AG10803 (cell line): ENCODE measurements around the gene CCDC78.
"Not testable (repeated sequence)": the region's sequence is repeated elsewhere in the genome, so short reads cannot be mapped to it uniquely, and the experiment has no call there.

ENCODE experiments used
- DNase-seq: peaks from one replicate; pipeline ENCODE4 v3.0.0; 2010; ENCODE audit warnings: low read depth
- H3K4me3 ChIP-seq: 2 replicates; pipeline ENCODE4 v1.5.1; 2011; ENCODE audit warnings: mild to moderate bottlenecking, low read length, control low read depth
- CTCF ChIP-seq: conservative IDR thresholded peaks from 2 replicates; pipeline ENCODE4 v1.5.1; 2011; ENCODE audit warnings: mild to moderate bottlenecking, low read length, control low read depth, inconsistent platforms

Gene CCDC78

GRCh38 chr16:693364-693763, 32.9 kb downstream of the CCDC78 start:
- no peak overlapping the region for H3K4me3 ChIP-seq
- TF ChIP-seq CTCF = no peak
- no peak for DNase-seq

GRCh38 chr16:692356-693108, 33.7 kb downstream of the CCDC78 start:
- no peak for TF ChIP-seq CTCF
- H3K4me3 ChIP-seq = no peak overlapping the region
- no peak for DNase-seq

GRCh38 chr16:691242-691641, 35.0 kb downstream of the CCDC78 start:
- not testable (repeated sequence) for H3K4me3 ChIP-seq, DNase-seq

GRCh38 chr16:689175-689897, 36.9 kb downstream of the CCDC78 start:
- DNase-seq = no peak
- peak overlapping the region; percentile 85 for H3K4me3 ChIP-seq
- TF ChIP-seq CTCF = no peak

- H3K4me3 ChIP-seq = no peak overlapping the region
- TF ChIP-seq CTCF = no peak
- no peak for DNase-seq
Measured at GRCh38 chr16:687499-687898, 38.7 kb downstream of the CCDC78 start.

GRCh38 chr16:686459-687260, 39.6 kb downstream of the CCDC78 start:
- TF ChIP-seq CTCF = no peak
- no peak for DNase-seq
- no peak overlapping the region for H3K4me3 ChIP-seq

GRCh38 chr16:685967-686366, 40.3 kb downstream of the CCDC78 start:
- DNase-seq = peak; percentile 40
- TF ChIP-seq CTCF = peak; percentile 46
- H3K4me3 ChIP-seq = no peak overlapping the region
